Esophagus squamous epithelium (tissue), 5 donors: Measurements from ENCODE around the gene ARGLU1. TPM values are rescaled to one million over a fixed set of nuclear protein-coding genes. Genes with fewer than 3 reads are reported as not detected.

ENCODE experiments used
- DNase-seq: peaks from one replicate; lab custom pipeline; 2025; lab: John Stamatoyannopoulos, UW
- H3K27ac ChIP-seq, 4 donors: fragments of 200-600 bp; sonication (generic); one replicate each; pipeline ENCODE4 v1.5.1; 2016 to 2019; ENCODE audit warnings: mild to moderate bottlenecking in 1 of 4
- H3K27me3 ChIP-seq, 4 donors: fragments of 200-600 bp; sonication (generic); 1 replicate in 3 of 4; 2 replicates in 1 of 4; pipeline versions ENCODE4 v1.5.1 to v1.6.0; 2017 to 2021; ENCODE audit warnings: antibody characterized with exemption in 1 of 4
- H3K36me3 ChIP-seq, 3 donors: fragments of 200-600 bp; sonication (generic); one replicate each; pipeline ENCODE4 v1.5.1; 2016 to 2019
- H3K4me1 ChIP-seq, 3 donors: fragments of 200-600 bp; sonication (generic); one replicate each; pipeline ENCODE4 v1.5.1; 2017 to 2019
- H3K4me3 ChIP-seq, 4 donors: fragments of 200-600 bp; sonication (generic); 1 replicate in 3 of 4; 2 replicates in 1 of 4; pipeline ENCODE4 v1.5.1; 2016 to 2019; ENCODE audit warnings: mild to moderate bottlenecking in 2 of 4, moderate library complexity in 1 of 4
- H3K9me3 ChIP-seq, 3 donors: fragments of 200-600 bp; sonication (generic); one replicate each; pipeline ENCODE4 v1.5.1; 2016 to 2019
- CTCF ChIP-seq, 6 experiments: fragments of 450-650 bp in 4 of 6; fragments of 200-600 bp in 2 of 6; sonication (generic) in 2 of 6; IDR thresholded peaks; one replicate each; pipeline ENCODE4 v1.5.1; 2016 to 2019; ENCODE audit warnings: antibody characterized with exemption in 6 of 6, mild to moderate bottlenecking in 4 of 6, moderate library complexity in 4 of 6
- POLR2A ChIP-seq, 4 donors: fragments of 450-650 bp; IDR thresholded peaks; one replicate each; pipeline ENCODE4 v1.6.1; 2017; ENCODE audit warnings: antibody characterized with exemption in 4 of 4, mild to moderate bottlenecking in 4 of 4, moderate library complexity in 3 of 4
- WGBS, 2 donors: methylation state at CpG; one replicate each; pipeline ENCODE4 v1.1.5; 2018; 5-methylcytosine and 5-hydroxymethylcytosine counted together
- intact Hi-C: fragments of 100-400 bp; cut with DNase I; formaldehyde crosslinking; loops from one replicate; pipeline ENCODE4 v1.15.0; 2022
- total RNA-seq, 4 donors: library from RNA; depleted of rRNA; stranded (reverse); fragments of >200 nt; gene quantifications; one replicate each; pipeline ENCODE4 v1.1.0, GENCODE V29; 2016
- donor health status: DM: yes; HTN: yes; CAD: no.

The ARGLU1 gene
- total RNA-seq, 4 donors from 2014 or later: 29.1 to 111 (median 47.3) TPM

GRCh38 chr13:106561551-106562170, 6.3 kb downstream of the ARGLU1 start:
- H3K27me3 ChIP-seq: no peaks in the 10 kb centered on the region
- peaks cover 10 to 79% (median 34%) of the 10 kb centered on the region in 3 donors for H3K4me1 ChIP-seq
- no peak overlapping the region for H3K4me3 ChIP-seq
- H3K36me3 ChIP-seq: peaks cover 0 to 29% (median 6%) of the 10 kb centered on the region in 3 donors
- TF ChIP-seq POLR2A (IDR thresholded peaks at IDR 0.05) (no peak), CTCF (IDR thresholded peaks at IDR 0.05) (no peak)
- peak overlapping the region in 2 of 4 donors; percentile 6 to 42 for H3K27ac ChIP-seq
- no peaks in the 10 kb centered on the region for H3K9me3 ChIP-seq
- WGBS, 2 donors: 45 to 49% methylated on average over 4 to 6 of the region's 6 CpGs
- intact Hi-C loops: no loop called here
- no peak for DNase-seq

- DNase-seq: no peak
- peak overlapping the region in 1 of 4 donors; percentile 42 for H3K27ac ChIP-seq
- peaks cover 10 to 70% (median 26%) of the 10 kb centered on the region in 3 donors for H3K4me1 ChIP-seq
- no peak for TF ChIP-seq CTCF (IDR thresholded peaks at IDR 0.05)
- no peak for TF ChIP-seq POLR2A (IDR thresholded peaks at IDR 0.05)
- WGBS, 2 donors: 33 to 48% methylated on average over 1 of the region's 1 CpG
- H3K27me3 ChIP-seq: no peaks in the 10 kb centered on the region
- H3K36me3 ChIP-seq: peaks cover 5 to 37% (median 6%) of the 10 kb centered on the region in 3 donors
- H3K9me3 ChIP-seq: no peaks in the 10 kb centered on the region
- intact Hi-C loops: no loop called here
- H3K4me3 ChIP-seq: no peak overlapping the region
Measured at GRCh38 chr13:106560821-106561220, 7.1 kb downstream of the ARGLU1 start.

GRCh38 chr13:106558527-106558926, 9.4 kb downstream of the ARGLU1 start:
- Histone ChIP-seq H3K4me1 (peaks cover 0 to 47% (median 7%) of the 10 kb centered on the region in 3 donors), H3K36me3 (peaks cover 5 to 60% (median 6%) of the 10 kb centered on the region in 3 donors), H3K27ac (no peak overlapping the region), H3K27me3 (no peaks in the 10 kb centered on the region), H3K4me3 (no peak overlapping the region), H3K9me3 (no peaks in the 10 kb centered on the region)
- intact Hi-C loops: no loop called here
- no peak for DNase-seq
- no peak for TF ChIP-seq POLR2A (IDR thresholded peaks at IDR 0.05)
- TF ChIP-seq CTCF (IDR thresholded peaks at IDR 0.05): no peak

GRCh38 chr13:106555631-106556328, 12.2 kb downstream of the ARGLU1 start:
- WGBS, 2 donors: 93 to 95% methylated on average over 4 of the region's 4 CpGs
- H3K36me3 ChIP-seq: peaks cover 5 to 85% (median 6%) of the 10 kb centered on the region in 3 donors
- H3K27me3 ChIP-seq: no peaks in the 10 kb centered on the region
- TF ChIP-seq POLR2A (IDR thresholded peaks at IDR 0.05) (no peak), CTCF (IDR thresholded peaks at IDR 0.05) (no peak)
- peaks cover 0 to 35% (median 0%) of the 10 kb centered on the region in 3 donors for H3K4me1 ChIP-seq
- H3K4me3 ChIP-seq: no peak overlapping the region
- no peak for DNase-seq
- intact Hi-C loops: no loop called here
- H3K27ac ChIP-seq: no peak overlapping the region
- H3K9me3 ChIP-seq: no peaks in the 10 kb centered on the region

- H3K27ac ChIP-seq: no peak overlapping the region
- 88 to 98% methylated on average over 3 of the region's 3 CpGs for WGBS, 2 donors
- H3K36me3 ChIP-seq: peaks cover 0 to 94% (median 5%) of the 10 kb centered on the region in 3 donors
- intact Hi-C loops: no loop called here
- H3K4me1 ChIP-seq: peaks cover 0 to 21% (median 0%) of the 10 kb centered on the region in 3 donors
- DNase-seq: no peak
- H3K27me3 ChIP-seq: no peaks in the 10 kb centered on the region
- TF ChIP-seq POLR2A (IDR thresholded peaks at IDR 0.05): no peak
- TF ChIP-seq CTCF (IDR thresholded peaks at IDR 0.05): no peak
- no peak overlapping the region for H3K4me3 ChIP-seq
- no peaks in the 10 kb centered on the region for H3K9me3 ChIP-seq
Measured at GRCh38 chr13:106551751-106552150, 16.2 kb downstream of the ARGLU1 start.
